Measurements from ENCODE around the gene XG.

Gene XG

GRCh38 chrX:2862404-2862803 lies 110.6 kb downstream of the XG start:
- Histone ChIP-seq H3K4me1 (ENCODE audit: low read length) (no peaks in the 10 kb centered on the region), H3K36me3 (replicated peaks; ENCODE audit: low read depth, low read length) (no peaks in the 10 kb centered on the region), H3K4me3 (ENCODE audit: low read length) (no peak overlapping the region), H3K79me2 (ENCODE audit: low read length) (no peaks in the 10 kb centered on the region), H3K27ac (ENCODE audit: low read length) (no peak overlapping the region), H3K27me3 (ENCODE audit: low read depth, low read length) (no peaks in the 10 kb centered on the region), H3K9ac (ENCODE audit: low read length) (no peak overlapping the region), H2AFZ (ENCODE audit: low read depth, low read length) (no peak overlapping the region), H4K20me1 (ENCODE audit: insufficient read depth, low read length) (no peaks in the 10 kb centered on the region), H3K4me2 (ENCODE audit: low read length) (no peak overlapping the region), H3K9me3 (ENCODE audit: insufficient read depth, low read length) (no peaks in the 10 kb centered on the region)
- TF ChIP-seq CTCF (IDR thresholded peaks at IDR 0.05; ENCODE audit: low read depth, low read length) = no peak

GRCh38 chrX:2863646-2864045 lies 111.8 kb downstream of the XG start:
- Histone ChIP-seq H3K9ac (ENCODE audit: low read length) (no peak overlapping the region), H3K36me3 (replicated peaks; ENCODE audit: low read depth, low read length) (no peaks in the 10 kb centered on the region), H3K79me2 (ENCODE audit: low read length) (no peaks in the 10 kb centered on the region), H4K20me1 (ENCODE audit: insufficient read depth, low read length) (no peaks in the 10 kb centered on the region), H3K4me2 (ENCODE audit: low read length) (no peak overlapping the region), H3K27ac (ENCODE audit: low read length) (no peak overlapping the region), H3K9me3 (ENCODE audit: insufficient read depth, low read length) (no peaks in the 10 kb centered on the region), H2AFZ (ENCODE audit: low read depth, low read length) (no peak overlapping the region), H3K27me3 (ENCODE audit: low read depth, low read length) (no peaks in the 10 kb centered on the region), H3K4me3 (ENCODE audit: low read length) (no peak overlapping the region), H3K4me1 (ENCODE audit: low read length) (no peaks in the 10 kb centered on the region)
- no peak for TF ChIP-seq CTCF (IDR thresholded peaks at IDR 0.05; ENCODE audit: low read depth, low read length)
- TF ChIP-seq EZH2phosphoT487 (IDR thresholded peaks at IDR 0.05; ENCODE audit: low read depth) = no peak

All from OCI-LY3 (cell line).